Naive thymus-derived CD8-positive, alpha-beta T cell (primary cell): ENCODE data around the gene TOX4. TPM values are rescaled to one million over a fixed set of nuclear protein-coding genes. Genes with fewer than 3 reads are reported as not detected.

Source experiments
- ATAC-seq, 2 donors: fragments of 150-1000 bp; cut with Tn5 transposase in 1 of 2; sonication (Bioruptor Pico), chemical (Tn5 transposase) in 1 of 2; 1 replicate in 1 of 2; 2 replicates in 1 of 2; pipeline ENCODE4 v1.10.0; 2021; ENCODE audit warnings: mild to moderate bottlenecking in 2 of 2, moderate library complexity in 2 of 2
- POLR2A ChIA-PET: fragments of 350-600 bp; sonication (Branson Sonifier 250); formaldehyde crosslinking; loops from one replicate; lab custom pipeline; 2021; ENCODE audit warnings: antibody characterized with exemption; lab: Charles Lee
- DNase-seq, 10 donors: peaks; one replicate each; pipeline versions ENCODE4 v3.0.0 to v3.0.0-alpha.2; 2020 to 2022
- H3K27ac Mint-ChIP-seq, 10 donors: one replicate each; pipeline ENCODE4 v1.8.0; 2020 to 2022; ENCODE audit warnings: mild to moderate bottlenecking in 10 of 10, mixed read lengths in 10 of 10, moderate library complexity in 4 of 10, inconsistent platforms in 1 of 10
- H3K27me3 Mint-ChIP-seq, 5 donors: one replicate each; pipeline ENCODE4 v1.8.0; 2021 to 2022; ENCODE audit warnings: mixed read lengths in 5 of 5
- H3K36me3 Mint-ChIP-seq, 3 donors: one replicate each; pipeline ENCODE4 v1.8.0; 2020 to 2022; ENCODE audit warnings: mixed read lengths in 3 of 3, mild to moderate bottlenecking in 2 of 3, inconsistent platforms in 1 of 3
- H3K4me1 Mint-ChIP-seq, 4 donors: one replicate each; pipeline ENCODE4 v1.8.0; 2021 to 2022; ENCODE audit warnings: mixed read lengths in 4 of 4
- H3K4me3 Mint-ChIP-seq, 10 donors: one replicate each; pipeline ENCODE4 v1.8.0; 2020 to 2022; ENCODE audit warnings: mild to moderate bottlenecking in 10 of 10, mixed read lengths in 10 of 10, moderate library complexity in 6 of 10, inconsistent platforms in 1 of 10
- H3K9me3 Mint-ChIP-seq, 9 donors: one replicate each; pipeline ENCODE4 v1.8.0; 2020 to 2022; ENCODE audit warnings: mixed read lengths in 9 of 9, mild to moderate bottlenecking in 3 of 9, inconsistent platforms in 1 of 9, moderate library complexity in 1 of 9
- polyA plus RNA-seq, 3 donors: library from polyadenylated mRNA; unstranded; fragments of 300-500 nt; fragmentation: Illumina TruSeq; gene quantifications; one replicate each; pipeline ENCODE4 v1.2.3, GENCODE V29; 2021
- total RNA-seq, 8 experiments: library from RNA in 2 of 8; stranded (reverse) in 2 of 8; gene quantifications; one replicate each; pipeline ENCODE4 v1.2.3 and lab custom pipeline; 2021 to 2026

The TOX4 gene
- total and polyA plus RNA-seq, 5 experiments from 2014 or later: 68.6 to 90.2 (median 86.2) TPM

DNA sequence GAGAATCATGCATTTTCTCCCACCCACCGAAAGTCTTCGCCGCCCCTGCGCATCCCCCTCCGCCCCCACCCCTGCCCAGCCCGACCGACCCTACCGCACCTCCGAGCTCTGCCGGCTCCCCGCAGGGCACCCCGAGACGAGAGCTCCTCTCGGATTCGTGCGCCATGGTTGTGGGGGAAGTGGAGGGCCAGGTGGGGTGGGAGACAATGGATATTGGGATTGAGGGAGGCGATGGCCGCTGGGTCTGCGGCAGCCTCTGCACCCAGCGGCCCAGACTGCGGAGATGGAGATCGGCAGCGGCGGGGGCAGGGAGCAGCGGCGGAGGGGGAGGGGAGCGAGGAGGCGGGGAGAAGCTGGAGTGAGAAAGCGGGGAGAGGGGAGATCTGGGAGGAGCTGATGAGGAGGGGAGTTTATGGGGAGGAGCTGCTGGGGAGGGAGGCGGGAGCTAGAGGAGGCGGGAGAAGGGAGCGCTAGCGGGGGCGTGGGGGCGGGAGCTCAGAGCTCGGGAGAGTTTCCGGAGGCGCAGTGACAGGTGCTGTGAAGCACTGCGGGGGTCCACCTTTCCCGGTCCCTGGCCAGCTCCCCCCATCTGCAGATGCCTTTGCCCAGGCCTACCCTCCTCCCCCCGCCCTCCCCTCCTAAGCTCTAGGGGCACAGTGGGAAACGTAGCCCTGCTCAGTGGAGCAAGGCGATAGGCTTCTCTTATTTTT lies 49.1 kb downstream of the TOX4 start, which contains the start of gene SALL2:
Gene SALL2 (minus strand): TSS at position 385 of the 710 bp plus-strand sequence. CDS start 219 bp downstream, at position 166.
- Mint-ChIP-seq H3K27me3 (peaks cover 0 to 2% (median 0%) of the 10 kb centered on the region in 5 donors), H3K4me1 (peaks cover 9 to 35% (median 19%) of the 10 kb centered on the region in 4 donors), H3K27ac (peak within 1 kb of the TSS; percentile 75 to 94 (median 84)), H3K9me3 (no peaks in the 10 kb centered on the region), H3K36me3 (no peaks in the 10 kb centered on the region), H3K4me3 (peak within 1 kb of the TSS; percentile 77 to 96 (median 88))
- POLR2A ChIA-PET: interaction anchor here (0.7 to 4.8 kb wide), 10 partner anchors 9 to 1481 kb away, joined by 3 to 46 read pairs (median 4); partner anchors contain the start of genes CHD8, METTL3, RAB2B and TOX4
- DNase-seq (peak; percentile 26 to 78 (median 60)), ATAC-seq (peak; percentile 82 to 87)

DNA sequence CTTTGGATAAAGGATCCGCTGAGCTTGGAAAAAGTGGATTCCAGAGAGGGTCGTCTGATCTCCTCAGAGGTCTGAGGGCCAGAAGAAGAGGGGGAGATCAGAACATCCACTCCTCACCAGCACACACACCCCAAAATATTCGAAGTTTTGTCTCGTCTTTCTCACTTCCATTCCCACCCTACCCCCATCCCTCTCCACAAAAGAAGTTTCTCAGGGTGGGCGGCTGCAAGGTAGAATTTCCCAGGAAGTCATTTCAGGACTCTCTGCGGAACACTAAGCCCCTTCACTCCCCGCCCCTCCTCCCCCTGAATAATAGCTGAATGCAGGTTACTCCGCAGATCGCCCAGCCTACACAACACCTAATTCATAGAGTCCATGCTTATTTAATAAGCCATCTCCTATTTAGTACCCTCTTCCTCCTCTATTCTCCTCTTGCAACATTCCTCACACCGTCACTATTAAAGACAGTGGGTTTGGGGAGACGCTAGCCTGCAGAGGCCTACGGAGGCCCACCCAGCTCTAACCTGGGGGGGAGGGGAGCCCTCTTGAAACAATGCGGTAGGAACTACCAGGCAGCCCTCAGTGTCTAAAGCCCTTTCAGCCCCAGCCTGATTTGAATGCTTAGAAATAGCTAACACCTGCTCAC lies 49.8 kb downstream of the TOX4 start:
- DNase-seq (peak in 2 of 10 donors; percentile 9 to 14), ATAC-seq (peak in 1 of 2 donors; percentile 19)
- no peaks in the 10 kb centered on the region for H3K36me3 Mint-ChIP-seq
- H3K4me1 Mint-ChIP-seq: peaks cover 9 to 35% (median 19%) of the 10 kb centered on the region in 4 donors
- no peaks in the 10 kb centered on the region for H3K9me3 Mint-ChIP-seq
- peak overlapping the region; percentile 77 to 96 (median 88) for H3K4me3 Mint-ChIP-seq
- peak overlapping the region; percentile 63 to 91 (median 81) for H3K27ac Mint-ChIP-seq
- peaks cover 0 to 2% (median 0%) of the 10 kb centered on the region in 5 donors for H3K27me3 Mint-ChIP-seq
- POLR2A ChIA-PET: interaction anchor here (0.9 to 4.8 kb wide), 9 partner anchors 10 to 1239 kb away, joined by 3 to 46 read pairs (median 5); partner anchors contain the start of genes CHD8, METTL3, RAB2B and TOX4

DNA sequence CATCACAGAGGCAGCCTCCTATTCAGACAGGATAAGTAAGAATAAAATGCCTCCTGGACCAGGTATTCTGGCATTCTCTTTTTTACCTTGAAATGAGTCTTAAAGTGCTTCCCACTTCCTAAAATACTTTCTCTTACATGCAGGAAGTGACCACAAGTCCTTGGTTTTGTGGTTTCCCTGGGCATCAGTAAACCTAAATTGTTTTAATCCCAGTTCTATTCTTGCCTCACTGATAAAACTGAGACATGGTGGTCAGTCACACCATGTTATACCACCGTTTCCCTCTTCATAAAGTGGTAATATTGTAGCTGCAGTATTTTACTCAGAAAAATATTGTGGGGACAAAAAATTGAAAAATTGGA lies 50.3 kb downstream of the TOX4 start:
- H3K27ac Mint-ChIP-seq: peak overlapping the region in 9 of 10 donors; percentile 64 to 91 (median 83)
- H3K27me3 Mint-ChIP-seq: peaks cover 0 to 4% (median 0%) of the 10 kb centered on the region in 5 donors
- H3K4me1 Mint-ChIP-seq: peaks cover 9 to 31% (median 18%) of the 10 kb centered on the region in 4 donors
- no peak for ATAC-seq
- POLR2A ChIA-PET: interaction anchor here (1.1 to 4.8 kb wide), 3 partner anchors 11 to 90 kb away, joined by 3 to 46 read pairs (median 6); partner anchors contain the start of gene METTL3
- H3K9me3 Mint-ChIP-seq: no peaks in the 10 kb centered on the region
- H3K36me3 Mint-ChIP-seq: no peaks in the 10 kb centered on the region
- H3K4me3 Mint-ChIP-seq: peak overlapping the region; percentile 77 to 96 (median 88)
- DNase-seq: no peak

DNA sequence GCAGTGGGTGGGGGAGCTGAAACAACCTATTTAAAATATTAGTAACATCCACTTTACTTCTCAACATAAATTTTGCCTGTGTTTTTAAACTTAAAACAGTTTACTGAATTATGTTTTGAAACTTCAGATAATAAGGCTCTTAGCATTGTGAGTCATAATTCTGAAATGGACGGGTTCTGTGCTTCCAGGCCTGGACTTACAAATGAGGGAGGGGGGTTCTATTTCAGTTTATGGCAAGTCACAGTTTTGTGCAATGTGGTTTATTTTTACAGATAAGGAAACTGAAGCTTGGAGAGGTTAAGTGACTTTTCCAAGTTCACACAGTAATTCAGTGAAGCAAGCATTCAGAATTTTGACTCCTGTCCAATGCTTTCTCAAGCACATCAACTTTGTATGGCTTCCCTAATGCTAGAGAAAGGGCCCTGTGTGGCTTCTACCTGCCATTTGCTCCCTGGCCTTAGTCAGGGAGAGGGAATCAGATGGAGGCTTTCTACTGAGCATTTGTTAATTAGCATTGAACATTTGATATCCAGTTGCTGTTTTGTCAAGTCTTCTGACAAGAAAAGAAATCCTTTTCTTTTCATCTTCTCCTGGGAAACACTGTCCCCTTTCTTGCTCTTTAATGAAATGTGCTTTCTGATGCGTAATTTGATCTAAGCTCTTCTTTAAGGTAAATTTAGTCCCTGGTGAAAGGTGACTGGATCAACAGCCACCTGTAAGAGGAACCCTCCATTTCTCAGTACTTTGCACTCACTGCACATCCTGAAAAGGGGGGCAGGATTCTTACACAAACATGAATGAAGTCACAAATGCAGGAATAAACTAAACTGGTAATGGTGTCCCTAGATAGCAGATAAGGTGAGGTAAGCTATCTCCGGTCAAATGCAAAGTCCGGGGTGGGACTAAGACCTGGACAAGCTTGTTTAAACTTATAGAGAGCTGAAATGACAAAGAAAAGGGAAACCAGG lies 51.7 kb downstream of the TOX4 start:
- Mint-ChIP-seq H3K9me3 (no peaks in the 10 kb centered on the region), H3K27me3 (peaks cover 0 to 8% (median 0%) of the 10 kb centered on the region in 5 donors), H3K27ac (no peak overlapping the region), H3K36me3 (no peaks in the 10 kb centered on the region), H3K4me3 (peak overlapping the region in 1 of 10 donors; percentile 20), H3K4me1 (peaks cover 9 to 27% (median 17%) of the 10 kb centered on the region in 4 donors)
- no peak for DNase-seq
- POLR2A ChIA-PET: interaction anchor here (0.6 to 4.8 kb wide), 2 partner anchors 17 to 1112 kb away, joined by 3 to 46 read pairs; partner anchors contain the start of gene METTL3
- no peak for ATAC-seq

DNA sequence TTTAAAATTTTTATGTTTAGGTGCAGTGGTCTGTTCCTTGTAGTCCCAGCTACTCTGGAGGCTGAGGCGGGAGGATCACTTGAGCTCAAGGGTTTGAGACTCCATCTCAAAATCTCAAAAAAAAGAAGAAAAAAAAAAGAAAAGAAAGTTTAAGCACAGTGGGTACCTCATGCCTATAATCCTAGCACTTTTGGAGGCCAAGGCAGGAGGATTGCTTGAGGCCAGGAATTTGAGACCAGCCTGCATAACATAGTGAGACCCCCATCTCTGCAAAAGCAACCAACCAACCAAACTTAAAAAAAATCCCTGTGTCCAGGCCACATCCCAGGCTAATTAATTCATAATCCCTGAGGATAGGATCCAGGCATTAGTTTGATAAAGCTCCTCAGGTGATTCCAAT lies 52.5 kb downstream of the TOX4 start:
- H3K4me3 Mint-ChIP-seq: peak overlapping the region in 1 of 10 donors; percentile 11
- DNase-seq: no peak
- no peaks in the 10 kb centered on the region for H3K9me3 Mint-ChIP-seq
- H3K4me1 Mint-ChIP-seq: peaks cover 9 to 26% (median 17%) of the 10 kb centered on the region in 4 donors
- H3K27ac Mint-ChIP-seq: no peak overlapping the region
- ATAC-seq: no peak
- peaks cover 0 to 13% (median 4%) of the 10 kb centered on the region in 5 donors for H3K27me3 Mint-ChIP-seq
- H3K36me3 Mint-ChIP-seq: no peaks in the 10 kb centered on the region
- POLR2A ChIA-PET: no interaction called here

DNA sequence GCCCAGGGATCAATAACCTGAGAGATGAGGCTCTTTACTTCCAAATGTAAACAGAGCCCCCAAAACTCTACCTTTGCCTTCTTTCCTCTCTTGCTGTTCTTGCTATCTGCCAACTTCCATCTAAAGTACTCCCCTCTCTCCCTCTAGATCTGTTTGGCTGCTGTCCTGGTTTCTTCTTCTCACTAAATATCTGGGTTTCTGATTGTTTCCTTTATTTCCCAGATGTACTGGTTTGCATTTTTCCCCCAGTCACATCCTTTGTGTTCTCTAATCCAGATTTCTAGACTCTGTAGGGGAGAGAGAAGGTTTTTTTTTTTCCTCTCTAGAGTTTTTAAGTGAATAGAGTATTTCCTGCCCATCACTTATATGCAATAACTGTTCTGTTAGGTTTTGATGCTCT lies 56.3 kb downstream of the TOX4 start:
- peak overlapping the region in 1 of 10 donors; percentile 7 for H3K27ac Mint-ChIP-seq

DNA sequence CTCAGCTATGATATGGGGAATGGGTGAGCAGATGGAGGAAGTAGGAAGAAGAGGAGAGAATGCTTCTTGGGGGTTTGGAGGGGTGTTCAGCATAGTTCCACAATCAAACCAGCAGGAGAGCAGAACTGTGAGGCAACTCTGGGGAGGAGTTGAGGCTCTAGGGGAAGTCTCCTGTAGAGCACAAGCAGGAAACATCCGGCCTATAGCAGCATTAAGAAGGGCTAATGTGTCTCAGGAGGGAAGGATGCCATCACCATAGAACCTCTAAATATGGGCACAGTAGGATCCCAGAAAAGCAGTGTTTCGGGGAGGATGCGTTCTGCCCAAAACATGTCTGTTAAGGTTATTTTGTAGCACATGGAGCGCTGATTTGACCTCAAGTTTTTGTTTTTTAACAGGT lies 57.6 kb downstream of the TOX4 start:
- no peaks in the 10 kb centered on the region for H3K9me3 Mint-ChIP-seq

More for the DNA sequence above, 56.3 kb downstream of the TOX4 start:
- Mint-ChIP-seq H3K36me3 (peaks cover 0 to 5% (median 0%) of the 10 kb centered on the region in 3 donors), H3K4me1 (peaks cover 5 to 14% (median 9%) of the 10 kb centered on the region in 4 donors), H3K4me3 (no peak overlapping the region), H3K9me3 (no peaks in the 10 kb centered on the region), H3K27me3 (peaks cover 17 to 41% (median 28%) of the 10 kb centered on the region in 5 donors)
- DNase-seq: no peak
- POLR2A ChIA-PET: no interaction called here
- ATAC-seq: no peak

DNA sequence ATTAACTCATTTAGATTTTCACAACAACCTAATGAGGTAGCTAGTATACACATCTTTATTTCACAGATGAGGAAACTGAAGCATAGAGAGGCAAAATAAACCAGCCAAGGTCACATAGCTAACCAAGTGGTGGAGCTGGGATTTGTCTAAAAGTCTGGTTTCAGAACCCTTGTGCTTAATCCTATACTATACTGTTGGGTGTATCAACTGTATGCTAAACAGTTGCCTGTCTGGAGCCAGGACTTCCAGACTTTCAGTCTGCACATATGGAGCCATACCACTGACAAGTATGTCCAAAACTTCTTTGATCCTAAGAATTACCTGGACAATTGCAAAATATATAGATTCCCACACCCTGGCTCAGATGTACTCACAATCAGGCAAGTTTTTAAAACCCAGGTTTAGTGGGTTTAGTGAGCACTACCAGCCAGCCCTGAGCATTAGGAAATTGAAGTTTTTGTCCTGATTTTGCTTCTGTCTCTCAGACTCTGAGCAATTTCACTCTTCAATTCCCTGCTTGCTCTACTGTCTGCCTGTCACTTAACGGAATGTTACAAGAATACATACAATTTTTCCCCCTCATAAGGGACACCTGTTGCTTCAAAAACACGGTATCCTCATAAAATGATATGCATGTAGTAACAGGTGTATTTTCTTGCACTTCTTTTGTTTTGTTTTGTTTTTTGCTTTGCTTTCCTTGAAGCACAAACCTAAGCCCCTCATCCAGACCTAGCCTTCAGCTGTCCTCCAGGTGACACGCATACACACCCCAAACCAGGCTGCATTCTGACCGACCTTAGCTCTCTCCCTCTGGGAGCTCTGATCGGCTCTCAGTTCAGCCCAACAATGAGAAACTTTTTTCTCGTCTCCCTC lies 58.8 kb downstream of the TOX4 start:
- ATAC-seq (no peak), DNase-seq (no peak)
- Mint-ChIP-seq H3K36me3 (peaks cover 0 to 5% (median 0%) of the 10 kb centered on the region in 3 donors), H3K27me3 (peaks cover 26 to 56% (median 42%) of the 10 kb centered on the region in 5 donors), H3K27ac (no peak overlapping the region), H3K4me3 (peak overlapping the region in 4 of 10 donors; percentile 6 to 51 (median 35)), H3K4me1 (peaks cover 5 to 14% (median 9%) of the 10 kb centered on the region in 4 donors), H3K9me3 (no peaks in the 10 kb centered on the region)
- POLR2A ChIA-PET: no interaction called here

More for the DNA sequence above, 57.6 kb downstream of the TOX4 start:
- no peak overlapping the region for H3K27ac Mint-ChIP-seq
- H3K4me1 Mint-ChIP-seq: peaks cover 5 to 14% (median 9%) of the 10 kb centered on the region in 4 donors
- POLR2A ChIA-PET: interaction anchor here (1.1 kb wide), 1 partner anchor 23 kb away, joined by 3 read pairs; the partner anchor contains the start of gene METTL3
- ATAC-seq (peak in 1 of 2 donors; percentile 52), DNase-seq (no peak)
- no peak overlapping the region for H3K4me3 Mint-ChIP-seq
- H3K36me3 Mint-ChIP-seq: peaks cover 0 to 5% (median 0%) of the 10 kb centered on the region in 3 donors
- peaks cover 26 to 54% (median 39%) of the 10 kb centered on the region in 5 donors for H3K27me3 Mint-ChIP-seq

DNA sequence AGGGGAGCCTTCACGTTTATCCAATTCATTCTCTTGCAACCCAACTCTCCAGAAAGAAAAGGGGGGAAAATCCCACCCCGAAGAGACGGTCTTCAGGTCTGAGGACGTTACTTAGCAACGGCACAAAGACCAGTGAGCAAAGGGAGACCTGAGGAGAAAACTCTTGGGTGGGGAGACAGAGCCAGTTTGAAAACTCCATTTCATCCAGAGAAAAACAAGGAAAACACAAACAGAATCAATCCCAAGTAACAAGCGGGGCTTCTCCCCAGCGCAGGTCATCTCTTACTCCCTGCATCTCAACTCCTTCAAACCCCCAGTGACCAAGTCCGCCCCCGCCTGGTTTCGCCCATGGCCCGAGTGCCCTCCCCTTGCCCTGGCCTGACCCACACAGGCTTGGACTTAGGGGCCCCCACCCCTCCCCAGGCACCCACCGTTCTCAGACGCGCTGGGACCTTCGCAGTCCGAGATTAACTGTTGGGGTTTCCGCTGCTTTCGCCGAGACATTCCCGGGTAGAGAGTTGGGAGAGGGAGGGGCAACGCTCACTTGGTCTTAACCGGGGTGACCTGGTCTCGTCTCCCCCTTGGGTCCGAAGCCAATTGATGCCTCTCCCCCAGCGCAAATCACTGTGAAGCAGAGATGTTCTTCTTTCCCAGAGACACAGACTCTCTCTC lies 59.6 kb downstream of the TOX4 start:
- Mint-ChIP-seq H3K27me3 (peaks cover 26 to 56% (median 45%) of the 10 kb centered on the region in 5 donors), H3K4me1 (peaks cover 5 to 14% (median 9%) of the 10 kb centered on the region in 4 donors), H3K36me3 (peaks cover 0 to 5% (median 0%) of the 10 kb centered on the region in 3 donors), H3K27ac (peak overlapping the region in 2 of 10 donors; percentile 10 to 36), H3K4me3 (peak overlapping the region in 8 of 10 donors; percentile 17 to 71 (median 58)), H3K9me3 (no peaks in the 10 kb centered on the region)
- POLR2A ChIA-PET: no interaction called here
- DNase-seq (no peak), ATAC-seq (peak in 1 of 2 donors; percentile 25)

DNA sequence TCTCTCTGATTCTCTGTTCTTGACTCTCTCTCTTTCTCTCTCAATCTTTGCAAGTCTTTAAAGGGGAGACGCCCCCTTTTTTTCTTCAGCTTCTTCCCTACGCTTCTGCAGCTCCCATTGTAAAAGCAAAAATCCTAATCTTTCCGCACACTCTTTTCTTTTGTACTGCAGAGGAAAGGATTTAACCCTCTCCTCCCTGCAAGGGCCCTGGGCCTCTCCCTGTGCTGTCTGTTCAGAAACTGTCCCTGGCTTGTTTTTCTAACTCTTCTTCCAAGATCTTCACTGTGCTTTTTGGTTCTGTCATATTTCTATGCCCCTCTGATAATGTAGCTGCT lies 60.1 kb downstream of the TOX4 start:
- POLR2A ChIA-PET: no interaction called here
- Mint-ChIP-seq H3K4me3 (peak overlapping the region in 9 of 10 donors; percentile 17 to 71 (median 58)), H3K9me3 (no peaks in the 10 kb centered on the region)

More for the DNA sequence above, 60.1 kb downstream of the TOX4 start:
- peaks cover 5 to 14% (median 9%) of the 10 kb centered on the region in 4 donors for H3K4me1 Mint-ChIP-seq
- peak overlapping the region in 1 of 10 donors; percentile 10 for H3K27ac Mint-ChIP-seq
- DNase-seq: no peak
- peaks cover 25 to 54% (median 45%) of the 10 kb centered on the region in 5 donors for H3K27me3 Mint-ChIP-seq
- ATAC-seq: no peak
- H3K36me3 Mint-ChIP-seq: peaks cover 0 to 5% (median 0%) of the 10 kb centered on the region in 3 donors
